ENCODE measurements around the gene KRT86.
A peak's percentile ranks its signal among the peaks of the same experiment; 100 is the strongest.
"Not testable (repeated sequence)": the region's sequence is repeated elsewhere in the genome, so short reads cannot be mapped to it uniquely, and the experiment has no call there.

The KRT86 gene

GRCh38 chr12:52238916-52239646, 35.4 kb upstream of the KRT86 start:
- DNase-seq, result no peak

DNA sequence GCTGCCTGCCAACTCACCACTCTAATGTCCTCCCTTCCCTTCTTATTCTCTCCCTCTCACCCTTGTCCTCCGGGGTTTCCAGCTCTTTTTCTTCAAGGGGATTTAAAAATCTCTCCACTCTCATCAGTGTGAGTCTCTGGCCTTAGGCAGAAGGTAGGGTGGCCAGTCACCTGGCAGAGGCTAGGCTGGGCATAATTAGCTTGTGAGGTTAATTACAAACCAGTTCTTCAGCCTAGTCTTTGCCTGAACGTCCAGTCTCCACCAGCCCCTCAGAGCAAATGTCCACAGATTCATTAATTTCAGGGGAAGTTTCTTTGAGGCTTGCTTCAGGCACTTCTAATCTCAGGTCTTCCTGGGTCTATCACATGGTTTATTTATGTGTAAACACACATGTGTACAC, 34.7 kb upstream of the KRT86 start:
- no peak for DNase-seq

- not testable (repeated sequence) for DNase-seq
Measured at GRCh38 chr12:52240247-52240646, 34.2 kb upstream of the KRT86 start.

- DNase-seq, result no peak
Measured at GRCh38 chr12:52241205-52241842, 33.1 kb upstream of the KRT86 start.

DNA sequence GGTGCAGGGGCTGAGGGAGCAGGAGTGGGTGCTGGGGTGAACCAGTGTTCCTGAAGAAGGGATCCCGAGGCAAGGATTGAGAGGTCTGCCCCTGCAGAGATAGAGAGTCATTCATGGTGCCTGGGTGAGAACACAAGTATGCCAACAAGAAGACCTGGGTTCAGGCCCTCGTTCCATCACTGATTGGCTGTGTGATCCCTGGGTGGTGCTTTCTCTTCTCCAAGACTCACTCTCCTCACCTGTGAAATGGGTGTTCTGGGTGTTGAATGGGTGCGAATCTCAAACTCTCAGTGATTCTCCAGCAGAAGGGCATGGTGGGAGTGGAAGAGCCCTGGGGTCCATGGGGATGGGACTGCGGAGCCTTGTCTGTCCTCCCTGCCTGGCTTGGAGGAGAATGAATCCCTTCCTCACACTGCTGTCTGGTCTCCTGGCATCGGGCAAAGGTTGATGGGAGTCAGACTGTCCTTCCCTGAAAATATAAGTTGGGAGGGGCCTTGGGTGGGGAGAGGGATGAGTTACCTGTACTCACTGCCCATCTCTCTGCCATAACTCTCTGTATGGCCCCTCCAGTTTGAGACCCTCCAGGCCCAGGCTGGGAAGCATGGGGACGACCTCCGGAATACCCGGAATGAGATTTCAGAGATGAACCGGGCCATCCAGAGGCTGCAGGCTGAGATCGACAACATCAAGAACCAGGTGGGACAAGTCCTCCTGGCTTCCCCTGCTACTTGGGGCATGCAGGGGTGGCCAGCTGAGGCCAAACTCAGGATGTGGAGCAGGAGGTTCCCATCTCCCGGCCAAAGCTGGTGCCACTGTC, 31.8 kb upstream of the KRT86 start:
- no peak for DNase-seq

DNA sequence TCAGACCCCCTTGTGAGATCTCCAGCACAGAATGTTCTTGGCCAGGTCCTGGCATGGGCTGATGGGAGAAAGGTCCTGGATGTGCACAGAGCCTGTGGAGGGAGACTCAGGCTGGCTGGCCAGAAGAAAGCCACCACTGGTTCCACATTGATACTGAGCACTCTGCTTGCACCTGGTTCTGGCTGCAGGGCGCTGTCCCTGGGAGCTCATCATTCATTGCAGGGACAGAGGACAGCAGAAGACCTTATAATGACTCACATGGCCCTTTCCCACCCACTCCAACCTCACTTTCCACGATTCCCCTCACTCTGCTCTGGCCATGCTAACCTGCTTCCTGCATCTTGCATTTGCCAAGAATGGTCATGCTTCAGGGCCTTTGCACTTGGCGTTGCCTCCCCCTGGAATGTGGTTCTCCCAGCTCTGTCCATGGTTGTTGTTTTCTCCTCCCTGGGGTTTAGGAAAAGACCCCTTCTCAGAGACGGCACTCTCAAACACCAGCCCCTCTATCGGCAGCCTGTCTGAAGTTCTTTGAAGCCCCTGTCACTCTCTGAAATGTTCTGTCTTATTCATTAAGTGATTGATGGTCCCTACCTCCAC, 31.1 kb upstream of the KRT86 start:
- DNase-seq, result no peak

DNA sequence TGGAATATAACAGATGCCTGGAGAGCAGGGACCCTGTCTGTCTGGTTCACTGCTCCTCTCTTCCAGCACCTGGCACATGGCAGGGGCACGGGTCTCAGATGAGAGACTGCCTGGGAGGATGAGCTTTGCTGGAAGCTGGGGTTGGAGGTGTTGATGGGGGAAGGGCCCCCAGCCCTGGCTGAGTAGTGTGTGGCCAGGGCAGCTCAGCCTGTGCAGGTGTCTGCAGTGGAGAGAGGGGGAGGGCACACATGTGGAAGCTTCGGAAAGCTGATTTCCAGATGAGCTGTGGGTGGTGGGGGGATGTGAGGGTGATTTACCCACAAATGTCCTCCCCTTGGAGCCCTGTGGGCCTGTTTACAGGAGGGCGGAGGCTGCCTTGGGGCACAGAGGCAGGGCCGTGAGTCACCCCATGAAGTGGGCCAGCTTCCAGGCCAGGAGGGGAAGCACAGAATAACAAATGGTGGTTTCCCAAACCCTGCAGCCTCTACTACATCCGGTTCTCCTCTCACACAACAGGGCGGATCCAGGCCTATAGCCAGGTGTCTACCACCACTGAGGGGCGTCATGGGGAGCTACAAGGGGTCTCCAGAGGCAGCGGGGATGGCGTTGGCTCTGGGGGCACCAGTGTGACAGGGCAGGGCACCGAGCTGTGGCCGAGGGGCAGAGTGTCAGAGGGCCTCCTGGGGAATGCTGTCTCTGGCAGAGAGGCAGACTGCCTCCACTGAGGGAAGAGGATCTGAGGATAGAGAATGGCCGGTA, 30.4 kb upstream of the KRT86 start:
- peak in 4 of 56 donors; percentile 12 to 48 (median 16) for DNase-seq

- DNase-seq, result no peak
Measured at GRCh38 chr12:52244615-52244994, 29.8 kb upstream of the KRT86 start.

DNA sequence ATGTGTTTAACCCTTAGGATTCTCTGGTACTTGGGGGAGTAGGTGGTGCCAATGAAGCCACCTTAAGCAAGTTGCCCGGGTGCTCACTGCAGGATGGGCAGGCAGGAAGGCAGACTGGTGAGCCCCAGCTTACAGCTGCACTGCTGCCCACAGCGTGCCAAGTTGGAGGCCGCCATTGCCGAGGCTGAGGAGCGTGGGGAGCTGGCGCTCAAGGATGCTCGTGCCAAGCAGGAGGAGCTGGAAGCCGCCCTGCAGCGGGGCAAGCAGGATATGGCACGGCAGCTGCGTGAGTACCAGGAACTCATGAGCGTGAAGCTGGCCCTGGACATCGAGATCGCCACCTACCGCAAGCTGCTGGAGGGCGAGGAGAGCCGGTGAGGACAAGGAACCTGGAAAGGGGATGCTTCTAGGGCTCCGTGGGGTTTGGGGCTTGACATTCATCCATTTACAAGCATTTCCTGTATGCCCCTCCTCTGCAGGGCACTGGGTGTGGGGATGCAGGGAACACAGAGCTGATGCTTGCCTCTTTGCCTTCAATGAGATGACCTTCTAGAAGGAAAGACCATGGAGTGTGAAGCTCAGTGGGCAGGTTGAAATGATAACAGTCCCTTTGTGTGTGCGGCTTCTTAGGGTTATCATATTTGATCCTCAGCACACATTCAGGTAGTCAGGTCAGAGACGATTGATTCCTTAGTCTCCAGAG, 29.0 kb upstream of the KRT86 start:
- no peak for DNase-seq

- DNase-seq, result no peak
Measured at GRCh38 chr12:52245962-52246569, 28.4 kb upstream of the KRT86 start.

DNA sequence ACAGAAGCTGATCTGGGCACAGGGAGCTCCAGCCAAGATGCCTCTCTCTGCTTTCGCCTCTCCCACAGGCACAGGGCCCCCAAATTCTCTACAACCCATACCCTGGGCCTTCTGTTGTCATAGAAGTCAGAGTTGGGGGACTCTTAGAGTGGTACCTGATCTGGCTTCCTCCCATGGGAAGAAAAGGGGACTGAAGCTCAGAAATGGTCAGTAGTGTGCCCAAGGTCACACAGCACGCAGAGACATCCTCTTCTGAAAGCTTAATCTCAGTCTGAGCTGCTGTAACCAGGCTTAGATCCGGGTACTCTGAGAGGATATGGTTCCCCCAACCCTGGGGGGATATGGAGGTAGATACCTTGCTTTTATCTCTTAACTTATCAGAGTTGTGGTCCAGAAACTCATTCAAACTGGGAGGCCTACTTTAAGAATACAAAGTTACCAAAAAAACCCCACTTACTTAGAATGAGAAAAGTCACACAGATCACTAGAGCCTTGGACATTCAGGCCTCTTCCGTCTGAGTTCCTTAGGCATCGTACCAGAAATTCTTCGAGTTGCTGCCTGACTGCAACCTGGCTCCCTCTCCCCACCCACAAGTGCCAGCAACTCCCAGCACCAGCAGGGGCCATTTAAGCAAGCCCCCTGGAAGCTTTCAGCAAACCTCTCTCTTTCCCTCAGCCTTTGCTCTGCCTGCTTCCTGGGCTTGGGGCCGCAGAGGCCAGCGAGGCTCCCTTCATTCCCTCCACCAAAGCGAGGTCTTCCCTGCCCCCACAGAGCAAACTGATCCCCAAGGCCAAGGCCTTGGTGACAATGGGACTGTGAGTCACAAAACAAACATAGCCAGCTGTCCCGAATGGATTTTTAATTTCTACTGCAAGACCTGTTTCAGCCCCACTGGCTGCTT, 27.5 kb upstream of the KRT86 start:
- peak in 1 of 56 donors; percentile 15 for DNase-seq

- DNase-seq, result no peak
Measured at GRCh38 chr12:52247622-52248540, 26.6 kb upstream of the KRT86 start.

DNA sequence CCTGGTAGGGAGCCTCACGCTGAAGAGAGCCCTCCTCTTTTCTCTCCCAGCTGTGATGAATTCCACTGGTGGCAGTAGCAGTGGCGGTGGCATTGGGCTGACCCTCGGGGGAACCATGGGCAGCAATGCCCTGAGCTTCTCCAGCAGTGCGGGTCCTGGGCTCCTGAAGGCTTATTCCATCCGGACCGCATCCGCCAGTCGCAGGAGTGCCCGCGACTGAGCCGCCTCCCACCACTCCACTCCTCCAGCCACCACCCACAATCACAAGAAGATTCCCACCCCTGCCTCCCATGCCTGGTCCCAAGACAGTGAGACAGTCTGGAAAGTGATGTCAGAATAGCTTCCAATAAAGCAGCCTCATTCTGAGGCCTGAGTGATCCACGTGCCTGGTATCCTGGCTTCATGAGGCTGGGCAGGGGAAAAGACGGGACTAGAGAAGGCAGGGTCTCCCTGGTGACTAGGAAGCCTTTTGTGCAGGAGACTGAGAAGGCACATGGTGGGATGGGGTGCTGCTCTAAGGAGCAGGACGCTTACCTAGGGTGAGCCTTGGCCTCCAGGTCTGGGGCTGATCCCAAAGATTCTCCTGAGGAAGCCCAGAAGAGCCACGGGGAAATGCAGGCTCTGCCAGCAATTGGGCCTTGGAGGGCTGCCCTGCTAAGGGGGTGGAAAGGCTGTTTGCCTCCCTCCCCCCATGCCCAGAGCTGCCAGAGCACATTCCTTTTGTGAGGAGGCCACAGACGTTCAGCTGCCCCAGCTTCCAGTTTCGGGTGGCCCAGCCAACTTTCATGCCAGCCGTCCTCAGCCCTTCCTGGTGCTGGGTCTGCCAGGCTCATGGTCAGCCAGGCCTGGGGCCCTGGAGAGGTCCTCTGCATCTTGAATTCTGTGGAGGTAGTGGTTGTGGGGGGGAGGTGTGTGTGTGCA, 25.6 kb upstream of the KRT86 start:
- peak in 41 of 56 donors; percentile 7 to 82 (median 42) for DNase-seq

GRCh38 chr12:52249511-52250047, 24.9 kb upstream of the KRT86 start:
- DNase-seq, result no peak

GRCh38 chr12:52250048-52250990, 24.1 kb upstream of the KRT86 start:
- no peak for DNase-seq

Data from amygdala (tissue), 56 donors.